SU-DHL-6 (cell line): ENCODE results near the gene RASGRF2.

Experiments
- H2AFZ ChIP-seq: fragments of 200-600 bp; sonication (generic); 2 replicates; pipeline ENCODE4 v1.6.1; 2014; ENCODE audit warnings: low read depth, mild to moderate bottlenecking, moderate library complexity, mixed read lengths, antibody characterized with exemption, low read length; ENCODE audit not compliant: severe bottlenecking
- H3F3A ChIP-seq: fragments of 200-600 bp; shearing (Covaris generic); 2 replicates; pipeline ENCODE4 v1.6.0; 2016; ENCODE audit warnings: antibody characterized with exemption, mild to moderate bottlenecking; ENCODE audit not compliant: insufficient read depth
- H3K27ac ChIP-seq: fragments of 200-600 bp; sonication (generic); 2 replicates; pipeline ENCODE4 v1.5.1; 2016; ENCODE audit warnings: low read depth, mild to moderate bottlenecking, low read length, moderate library complexity, mixed read lengths
- H3K27me3 ChIP-seq: fragments of 200-600 bp; sonication (generic), shearing (Covaris generic); 2 replicates; pipeline ENCODE4 v1.6.0; 2014; ENCODE audit warnings: mild to moderate bottlenecking, low read length
- H3K36me3 ChIP-seq: fragments of 200-600 bp; sonication (generic); 2 replicates; pipeline ENCODE4 v1.6.1; 2014; ENCODE audit warnings: mild to moderate bottlenecking, low read length, mixed read lengths
- H3K4me2 ChIP-seq: fragments of 300-600, 200-600 bp; shearing (Covaris generic), sonication (generic); 2 replicates; pipeline ENCODE4 v1.6.0; 2014; ENCODE audit warnings: low read length, low read depth, mild to moderate bottlenecking; ENCODE audit not compliant: poor library complexity, severe bottlenecking
- H3K4me3 ChIP-seq: fragments of 200-600 bp; sonication (generic); 2 replicates; pipeline ENCODE4 v1.5.1; 2014; ENCODE audit warnings: antibody characterized with exemption, low read length, mild to moderate bottlenecking, mixed read lengths; ENCODE audit not compliant: insufficient read depth, poor library complexity, severe bottlenecking
- H3K79me2 ChIP-seq: fragments of 200-600 bp; sonication (generic); 2 replicates; pipeline ENCODE4 v1.6.1; 2014; ENCODE audit warnings: mild to moderate bottlenecking, low read length, moderate library complexity; ENCODE audit not compliant: insufficient read depth
- H3K9ac ChIP-seq: fragments of 200-600 bp; sonication (generic); 2 replicates; pipeline ENCODE4 v1.7.0; 2014; ENCODE audit warnings: mild to moderate bottlenecking, low read length
- H3K9me2 ChIP-seq: fragments of 200-600 bp; sonication (generic); replicated peaks from 2 replicates; pipeline ENCODE4 v1.6.1; 2014; ENCODE audit warnings: low read length; ENCODE audit not compliant: insufficient read depth
- H3K9me3 ChIP-seq: fragments of 200-600 bp; sonication (generic); 2 replicates; pipeline ENCODE4 v1.6.1; 2014; ENCODE audit warnings: low read length, mixed read lengths; ENCODE audit not compliant: insufficient read depth
- H4K20me1 ChIP-seq: fragments of 200-600 bp; sonication (generic); 2 replicates; pipeline ENCODE4 v1.6.1; 2014; ENCODE audit warnings: low read depth, mild to moderate bottlenecking, antibody characterized with exemption, low read length, moderate library complexity, mixed read lengths
- CTCF ChIP-seq: fragments of 200-600 bp; sonication (generic); IDR thresholded peaks from one replicate; pipeline ENCODE4 v1.5.1; 2017; ENCODE audit warnings: antibody characterized with exemption, mild to moderate bottlenecking, low read length, moderate library complexity; ENCODE audit not compliant: insufficient read depth, poor library complexity, severe bottlenecking
- EZH2phosphoT487 ChIP-seq: fragments of 200-600 bp; sonication (generic), shearing (Covaris generic); conservative IDR thresholded peaks from 2 replicates; pipeline ENCODE4 v1.6.1; 2018; ENCODE audit warnings: mild to moderate bottlenecking, antibody characterized with exemption, low read length, moderate library complexity, mixed read lengths

RASGRF2 gene

DNA sequence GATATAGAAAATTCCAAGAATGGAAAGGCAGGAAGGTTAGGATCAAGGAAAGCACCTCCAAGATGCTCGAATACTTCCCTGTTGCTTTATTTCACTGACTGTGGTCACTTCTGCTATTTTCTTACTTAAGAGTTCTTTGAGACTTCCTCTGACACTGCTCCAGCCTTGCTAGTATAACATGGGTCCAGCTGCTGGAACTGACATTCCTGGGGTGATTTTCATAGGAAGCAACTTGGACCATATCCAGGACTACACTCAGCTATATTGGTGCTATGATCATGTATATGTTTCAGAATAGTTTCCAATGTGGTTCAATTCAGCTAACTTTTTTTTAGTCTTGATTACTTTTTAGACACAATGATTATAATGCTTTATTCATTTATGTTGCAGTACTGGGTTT lies 191.4 kb downstream of the RASGRF2 start:
- H3K9me2 ChIP-seq: no peaks in the 10 kb centered on the region
- H4K20me1 ChIP-seq: no peaks in the 10 kb centered on the region
- no peak overlapping the region for H3K4me3 ChIP-seq
- no peak overlapping the region for H3K4me2 ChIP-seq
- no peak overlapping the region for H3K27ac ChIP-seq
- H2AFZ ChIP-seq: no peak overlapping the region
- no peaks in the 10 kb centered on the region for H3K27me3 ChIP-seq
- H3F3A ChIP-seq: no peaks in the 10 kb centered on the region
- no peak for TF ChIP-seq CTCF
- TF ChIP-seq EZH2phosphoT487: no peak
- no peaks in the 10 kb centered on the region for H3K9me3 ChIP-seq
- H3K79me2 ChIP-seq: no peaks in the 10 kb centered on the region
- no peaks in the 10 kb centered on the region for H3K36me3 ChIP-seq
- H3K9ac ChIP-seq: no peak overlapping the region

DNA sequence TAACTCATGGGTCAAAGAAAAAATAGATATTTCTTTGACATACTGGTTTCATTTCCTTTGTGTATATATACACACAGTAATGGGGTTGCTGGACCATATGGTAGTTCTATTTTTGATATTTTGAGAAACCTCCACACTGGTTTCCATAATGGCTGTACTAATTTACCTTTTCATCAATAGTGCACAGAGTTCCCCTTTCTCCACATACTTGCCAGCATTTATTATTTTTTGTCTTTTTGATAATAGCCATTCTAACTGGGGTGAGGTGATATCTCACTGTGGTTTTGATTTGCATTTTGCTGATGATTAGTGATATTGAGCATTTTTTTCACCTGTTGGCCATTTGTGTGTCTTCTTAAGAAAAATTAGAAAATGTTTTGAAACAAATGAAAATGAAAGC lies 194.6 kb downstream of the RASGRF2 start:
- no peaks in the 10 kb centered on the region for H3K9me2 ChIP-seq
- H2AFZ ChIP-seq: no peak overlapping the region
- no peaks in the 10 kb centered on the region for H4K20me1 ChIP-seq
- no peaks in the 10 kb centered on the region for H3K27me3 ChIP-seq
- H3K79me2 ChIP-seq: no peaks in the 10 kb centered on the region
- H3K36me3 ChIP-seq: no peaks in the 10 kb centered on the region
- no peak overlapping the region for H3K4me3 ChIP-seq
- TF ChIP-seq CTCF: no peak
- no peak for TF ChIP-seq EZH2phosphoT487
- H3K4me2 ChIP-seq: no peak overlapping the region
- H3K27ac ChIP-seq: no peak overlapping the region
- H3K9ac ChIP-seq: no peak overlapping the region
- H3F3A ChIP-seq: no peaks in the 10 kb centered on the region
- H3K9me3 ChIP-seq: no peaks in the 10 kb centered on the region

- no peaks in the 10 kb centered on the region for H3K27me3 ChIP-seq
- H3K9ac ChIP-seq: no peak overlapping the region
- H3K9me3 ChIP-seq: no peaks in the 10 kb centered on the region
- H2AFZ ChIP-seq: no peak overlapping the region
- H4K20me1 ChIP-seq: no peaks in the 10 kb centered on the region
- no peaks in the 10 kb centered on the region for H3K79me2 ChIP-seq
- H3K4me3 ChIP-seq: no peak overlapping the region
- no peaks in the 10 kb centered on the region for H3F3A ChIP-seq
- no peaks in the 10 kb centered on the region for H3K36me3 ChIP-seq
- no peaks in the 10 kb centered on the region for H3K9me2 ChIP-seq
- no peak for TF ChIP-seq EZH2phosphoT487
- H3K4me2 ChIP-seq: no peak overlapping the region
- H3K27ac ChIP-seq: no peak overlapping the region
These were observed 196.6 kb downstream of the RASGRF2 start for GRCh38 chr5:81156732-81157131.

GRCh38 chr5:81161012-81161601 lies 200.9 kb downstream of the RASGRF2 start:
- Histone ChIP-seq H3K9me2 (no peaks in the 10 kb centered on the region), H2AFZ (no peak overlapping the region), H3K9ac (no peak overlapping the region), H3F3A (no peaks in the 10 kb centered on the region), H3K4me2 (no peak overlapping the region), H3K27me3 (no peaks in the 10 kb centered on the region), H3K9me3 (no peaks in the 10 kb centered on the region), H3K79me2 (no peaks in the 10 kb centered on the region), H3K4me3 (no peak overlapping the region), H3K27ac (no peak overlapping the region), H4K20me1 (no peaks in the 10 kb centered on the region), H3K36me3 (no peaks in the 10 kb centered on the region)
- TF ChIP-seq EZH2phosphoT487 (no peak), CTCF (no peak)
